ENCODE results near the gene KIRREL3.

Gene KIRREL3

GRCh38 chr11:126624506-126624905 is 376.1 kb downstream of the KIRREL3 start:
- no peak for DNase-seq

- no peak for DNase-seq
Measured at GRCh38 chr11:126619516-126619915, 381.1 kb downstream of the KIRREL3 start.

GRCh38 chr11:126615845-126616244 is 384.7 kb downstream of the KIRREL3 start:
- DNase-seq = no peak

- no peak for DNase-seq
Measured at GRCh38 chr11:126613272-126613671, 387.3 kb downstream of the KIRREL3 start.

GRCh38 chr11:126612671-126613070 is 387.9 kb downstream of the KIRREL3 start:
- DNase-seq = no peak

GRCh38 chr11:126611438-126611837 is 389.1 kb downstream of the KIRREL3 start:
- DNase-seq = no peak

GRCh38 chr11:126608658-126609057 is 391.9 kb downstream of the KIRREL3 start:
- DNase-seq = no peak

- no peak for DNase-seq
Measured at GRCh38 chr11:126607776-126608541, 392.6 kb downstream of the KIRREL3 start.

GRCh38 chr11:126607374-126607773 is 393.2 kb downstream of the KIRREL3 start:
- no peak for DNase-seq

GRCh38 chr11:126606484-126606883 is 394.1 kb downstream of the KIRREL3 start:
- DNase-seq = no peak

GRCh38 chr11:126604461-126604860 is 396.1 kb downstream of the KIRREL3 start:
- DNase-seq = no peak

- DNase-seq = no peak
Measured at GRCh38 chr11:126603486-126603885, 397.1 kb downstream of the KIRREL3 start.

GRCh38 chr11:126602993-126603392 is 397.6 kb downstream of the KIRREL3 start:
- DNase-seq = no peak

- DNase-seq = no peak
Measured at GRCh38 chr11:126602349-126602940, 398.1 kb downstream of the KIRREL3 start.

GRCh38 chr11:126601550-126602215 is 398.9 kb downstream of the KIRREL3 start:
- no peak for DNase-seq

- no peak for DNase-seq
Measured at GRCh38 chr11:126601136-126601535, 399.4 kb downstream of the KIRREL3 start.

GRCh38 chr11:126599217-126599897 is 401.2 kb downstream of the KIRREL3 start:
- no peak for DNase-seq

GRCh38 chr11:126598344-126599216 is 402.0 kb downstream of the KIRREL3 start:
- no peak for DNase-seq

- no peak for DNase-seq
Measured at GRCh38 chr11:126597041-126597440, 403.5 kb downstream of the KIRREL3 start.

- DNase-seq = no peak
Measured at GRCh38 chr11:126596474-126596873, 404.1 kb downstream of the KIRREL3 start.

- no peak for DNase-seq
Measured at GRCh38 chr11:126595560-126595959, 405.0 kb downstream of the KIRREL3 start.

GRCh38 chr11:126594921-126595367 is 405.6 kb downstream of the KIRREL3 start:
- DNase-seq = no peak

Data from CD4-positive, alpha-beta T cell treated with Interferon gamma for 1 hour (primary cell).